Stimulated activated CD4-positive, alpha-beta T cell treated with anti-CD3 and anti-CD28 coated beads, Interleukin-1b, Interleukin-23, amount 100 ng/mL, for 24 hours (primary cell): ENCODE results near the gene HELZ.
"Not testable (repeated sequence)": the region's sequence is repeated elsewhere in the genome, so short reads cannot be mapped to it uniquely, and the experiment has no call there.

Source experiments
- DNase-seq, 4 experiments: peaks; one replicate each; pipeline ENCODE4 v3.0.0-alpha.2; 2020; ENCODE audit warnings: low read depth in 4 of 4, low spot score in 1 of 4

HELZ gene

DNA sequence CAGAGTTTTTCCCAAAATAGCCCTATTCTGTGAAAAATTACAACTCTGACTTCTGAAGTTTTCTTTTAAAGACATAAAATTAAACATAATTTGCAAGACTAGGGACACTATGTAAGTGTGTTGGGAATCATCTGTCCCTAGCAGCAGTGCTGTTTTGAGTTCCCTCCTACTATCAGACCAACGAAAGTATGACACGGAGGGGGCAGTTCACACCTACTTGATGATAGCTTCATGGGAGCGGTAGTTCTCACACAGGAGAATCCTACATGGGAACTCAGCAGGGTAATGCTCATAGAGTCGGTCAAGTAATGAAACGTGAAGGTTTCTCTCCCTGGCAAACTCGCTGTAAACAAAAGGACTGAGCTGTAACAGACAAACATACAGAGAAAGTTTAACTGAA is 96.6 kb downstream of the HELZ start:
- DNase-seq, result no peak

DNA sequence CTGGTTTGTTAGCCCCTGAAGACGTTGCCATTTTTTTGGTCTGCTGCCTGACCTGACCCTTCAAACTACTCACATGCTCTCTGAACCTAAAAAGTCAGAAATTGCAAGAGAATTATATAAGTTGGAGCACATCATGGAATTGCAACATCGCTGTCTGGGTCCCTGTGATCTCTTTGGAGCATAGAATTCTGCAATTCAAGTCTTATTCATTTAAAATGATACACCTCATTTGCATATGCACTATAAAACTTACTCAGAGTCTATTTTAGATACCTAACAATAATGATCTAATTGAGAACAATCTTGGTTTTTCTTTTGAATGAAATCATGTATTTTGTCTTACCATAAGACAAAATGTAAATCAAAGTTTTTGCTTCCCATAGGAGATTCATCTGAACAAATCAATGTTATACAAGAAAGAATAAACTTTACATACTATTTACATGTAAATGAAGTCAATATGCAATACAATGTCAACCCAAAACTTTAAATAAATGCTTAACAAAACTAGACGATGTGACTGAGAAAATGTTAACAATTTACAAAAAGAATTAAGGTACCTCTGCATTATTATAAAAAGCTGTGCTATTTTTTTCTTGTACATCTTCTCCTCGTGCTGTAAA is 99.7 kb downstream of the HELZ start:
- DNase-seq, result no peak

DNA sequence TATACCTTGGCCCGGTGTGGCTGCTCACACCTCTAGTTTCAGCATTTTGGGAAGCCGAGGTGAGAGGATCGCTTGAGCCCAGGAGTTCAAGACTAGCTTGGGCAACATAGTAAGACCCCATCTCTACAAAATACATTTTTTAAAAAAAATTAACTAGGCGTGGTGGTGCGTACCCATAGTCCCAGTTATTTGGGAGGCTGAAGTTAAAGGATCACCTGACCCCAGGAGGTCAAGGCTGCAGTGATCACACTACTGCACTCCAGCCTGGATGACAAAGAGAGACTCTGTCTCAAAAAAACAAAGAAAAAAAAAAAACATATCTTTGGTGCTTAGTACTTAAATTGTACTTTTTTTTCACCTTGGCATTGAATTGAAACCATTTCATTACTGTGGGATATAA is 101.7 kb downstream of the HELZ start:
- DNase-seq, result no peak

GRCh38 chr17:67142030-67142429 is 103.0 kb downstream of the HELZ start:
- not testable (repeated sequence) for DNase-seq

GRCh38 chr17:67139784-67140665 is 105.0 kb downstream of the HELZ start:
- DNase-seq, result no peak

- DNase-seq, result no peak
Measured at GRCh38 chr17:67139289-67139688, 105.7 kb downstream of the HELZ start.

DNA sequence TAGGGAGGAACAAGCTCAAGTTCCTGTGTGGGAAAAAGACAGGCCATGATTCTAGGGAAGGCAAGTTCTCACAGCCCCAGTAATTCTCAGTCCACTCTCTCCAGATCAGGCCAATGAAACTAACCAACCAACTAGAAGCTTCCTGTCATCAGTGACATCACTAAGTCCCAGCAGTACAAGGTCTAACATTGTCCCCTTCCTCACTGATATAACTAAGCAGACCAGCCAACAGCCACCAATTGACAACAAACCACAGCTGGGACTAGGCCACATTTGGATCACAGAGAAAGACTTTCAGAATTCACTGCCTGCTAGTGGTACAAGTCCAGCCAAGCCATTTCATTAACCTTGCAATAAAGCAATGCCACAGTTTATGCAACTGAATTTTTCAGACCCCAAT is 106.6 kb downstream of the HELZ start:
- DNase-seq, result no peak

GRCh38 chr17:67137860-67138259 is 107.1 kb downstream of the HELZ start:
- DNase-seq, result no peak

GRCh38 chr17:67137026-67137370 is 108.0 kb downstream of the HELZ start:
- no peak for DNase-seq

- no peak for DNase-seq
Measured at GRCh38 chr17:67136191-67137025, 108.6 kb downstream of the HELZ start.

DNA sequence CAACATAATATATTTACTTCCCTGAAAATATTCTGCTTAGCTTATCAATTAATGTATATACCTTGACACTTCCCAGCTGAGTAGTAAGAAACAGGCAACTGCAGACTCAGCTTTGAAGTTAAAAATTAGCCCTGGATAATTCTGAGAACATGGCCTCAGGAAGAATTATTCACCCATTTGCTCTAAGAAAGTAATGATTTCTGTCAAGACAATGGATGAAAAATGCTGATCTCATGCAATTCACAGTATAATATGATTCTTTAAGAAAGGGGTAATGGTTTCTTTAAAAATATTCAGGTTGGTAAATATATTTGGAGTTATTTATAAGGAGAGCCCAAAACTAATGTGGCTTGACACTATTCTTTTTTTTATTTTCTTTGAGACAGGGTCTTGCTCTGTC is 111.8 kb downstream of the HELZ start:
- DNase-seq, result no peak

DNA sequence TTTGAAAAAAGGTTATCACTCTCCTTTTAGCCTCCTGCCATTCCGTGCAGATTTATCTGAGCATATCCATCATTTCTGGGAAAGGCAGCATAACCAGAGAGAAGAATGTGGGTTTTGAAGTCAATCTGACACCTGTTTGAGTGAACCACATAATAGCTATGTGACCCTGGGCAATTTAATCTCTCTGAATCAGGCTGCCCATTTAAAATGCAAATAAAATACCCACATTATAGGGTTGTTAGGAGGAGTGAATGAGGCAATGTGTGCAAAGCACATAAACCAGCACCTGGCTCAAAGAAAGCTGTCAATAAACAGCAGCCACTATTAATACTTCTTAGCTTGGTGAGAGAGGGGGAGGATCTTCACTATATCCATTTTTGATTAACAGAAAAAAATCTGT is 112.6 kb downstream of the HELZ start:
- no peak for DNase-seq

- no peak for DNase-seq
Measured at GRCh38 chr17:67130768-67131167, 114.2 kb downstream of the HELZ start.

DNA sequence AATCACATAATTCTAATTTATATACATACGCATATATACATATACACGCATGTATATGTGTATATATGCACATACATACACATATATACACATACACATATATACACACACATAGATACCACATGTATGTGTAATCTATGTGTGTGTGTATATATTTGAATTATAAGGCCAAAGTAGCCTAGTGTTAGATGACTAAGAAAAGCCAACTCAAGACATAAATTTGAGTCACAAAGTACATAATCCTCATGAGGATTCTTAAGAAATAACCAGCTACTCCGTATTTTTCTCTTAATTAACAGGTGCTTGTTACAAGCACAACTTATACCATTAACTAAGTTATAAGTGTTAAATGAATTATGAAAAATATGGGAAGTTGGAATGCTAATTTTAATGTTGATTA is 115.7 kb downstream of the HELZ start:
- no peak for DNase-seq

GRCh38 chr17:67128700-67129099 is 116.3 kb downstream of the HELZ start:
- no peak for DNase-seq

DNA sequence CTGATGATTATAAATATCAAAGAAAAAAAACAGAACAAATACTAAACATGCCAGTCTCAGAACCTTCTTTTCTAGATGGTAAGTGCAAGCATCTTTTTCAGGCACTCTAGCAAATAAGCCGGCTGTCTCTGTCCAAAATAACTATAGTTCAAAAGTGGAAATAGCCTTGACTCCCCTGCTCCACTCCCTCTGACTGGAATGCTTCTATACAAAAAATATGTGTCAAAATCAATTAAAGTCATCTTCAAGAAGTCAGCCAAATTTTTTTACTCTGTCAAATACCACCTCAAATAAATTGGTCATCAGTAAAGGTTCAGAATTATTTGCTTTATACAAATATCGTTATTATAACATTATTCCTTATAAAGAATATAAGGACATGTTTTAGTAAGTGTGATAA is 117.1 kb downstream of the HELZ start:
- DNase-seq, result no peak

- no peak for DNase-seq
Measured at GRCh38 chr17:67126983-67127382, 118.0 kb downstream of the HELZ start.

GRCh38 chr17:67126543-67126942 is 118.5 kb downstream of the HELZ start:
- DNase-seq, result not testable (repeated sequence)

GRCh38 chr17:67125924-67126323 is 119.1 kb downstream of the HELZ start:
- no peak for DNase-seq

DNA sequence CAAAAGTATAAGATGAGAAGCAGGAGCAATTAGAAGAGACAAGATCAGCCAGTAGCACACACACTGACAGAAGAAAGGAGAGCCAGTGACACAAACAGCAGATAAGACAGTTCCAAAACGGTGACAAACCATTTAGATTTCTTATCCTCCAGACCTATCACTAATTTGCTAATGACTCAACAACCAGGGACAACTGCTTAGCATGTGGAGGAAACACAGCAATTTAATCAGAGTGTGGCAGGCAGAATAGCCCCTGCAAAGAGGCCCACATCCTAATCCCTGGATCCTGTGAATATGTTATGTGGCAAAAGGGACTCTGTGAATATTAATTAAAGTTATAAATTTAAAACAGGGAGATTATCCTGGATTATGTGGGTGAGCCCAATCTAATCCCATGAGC is 119.6 kb downstream of the HELZ start:
- no peak for DNase-seq

DNA sequence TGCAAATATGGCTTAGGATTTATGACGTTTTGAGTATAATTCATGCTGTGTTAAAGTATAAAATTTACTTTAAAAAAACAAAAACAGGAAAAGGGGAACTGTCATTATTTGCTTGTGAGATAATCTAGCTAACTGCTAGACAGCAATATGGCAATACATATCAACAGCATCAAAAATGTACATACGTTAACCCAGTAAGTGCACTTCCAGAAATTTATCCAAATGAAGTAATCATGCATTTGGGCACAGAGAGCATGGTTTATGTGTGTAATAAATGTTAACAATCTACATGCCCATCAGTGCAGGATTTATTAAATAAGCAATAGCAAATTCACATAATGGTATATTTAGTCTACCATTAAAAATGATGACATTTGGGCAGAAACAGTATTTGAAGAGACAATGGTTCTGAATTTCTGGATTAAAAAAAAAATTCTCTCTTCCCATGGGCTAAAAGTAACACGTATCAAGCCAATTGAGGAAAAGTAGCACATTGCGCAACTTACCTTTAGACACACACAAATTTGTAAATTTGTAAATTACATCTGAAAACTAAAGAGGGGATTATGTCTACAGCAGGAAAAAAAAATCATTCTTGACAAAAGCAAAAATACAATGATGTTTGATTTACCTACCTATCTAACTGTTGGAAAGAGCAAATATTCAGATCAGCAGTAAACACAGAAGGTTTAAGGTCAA is 120.4 kb downstream of the HELZ start:
- DNase-seq, result no peak
